Muscle of leg (tissue), 11 donors: ENCODE data around the gene DNAH14. TPM values are rescaled to one million over a fixed set of nuclear protein-coding genes. Genes with fewer than 3 reads are reported as not detected.

ENCODE experiments used
- DNase-seq: peaks from one replicate; pipeline ENCODE4 v3.0.0; 2013
- H3K27ac ChIP-seq: one replicate; pipeline ENCODE4 v1.5.1; 2013; ENCODE audit warnings: mild to moderate bottlenecking, low read length, control low read depth
- H3K27me3 ChIP-seq: one replicate; pipeline ENCODE4 v1.6.1; 2013; ENCODE audit warnings: low read length; ENCODE audit not compliant: control insufficient read depth, insufficient read depth
- H3K36me3 ChIP-seq: one replicate; pipeline ENCODE4 v1.6.1; 2013; ENCODE audit warnings: low read length; ENCODE audit not compliant: control insufficient read depth, insufficient read depth
- H3K4me1 ChIP-seq: one replicate; pipeline ENCODE4 v1.6.1; 2013; ENCODE audit warnings: low read length; ENCODE audit not compliant: control insufficient read depth, insufficient read depth
- H3K4me3 ChIP-seq: one replicate; pipeline ENCODE4 v1.5.1; 2013; ENCODE audit warnings: low read length, control low read depth
- H3K9me3 ChIP-seq: replicated peaks from 2 replicates; pipeline ENCODE4 v1.6.1; 2013; ENCODE audit warnings: low read depth, low read length; ENCODE audit not compliant: control insufficient read depth
- WGBS: methylation state at CpG from one replicate; pipeline ENCODE4 v1.1.5; 2013; ENCODE audit warnings: missing lambda C conversion rate; ENCODE audit not compliant: insufficient coverage; 5-methylcytosine and 5-hydroxymethylcytosine counted together
- polyA plus RNA-seq, 8 donors: library from polyadenylated mRNA; unstranded; fragments of 120-200 nt; gene quantifications; one replicate each; pipeline versions ENCODE4 v1.2.1 to v1.2.3, GENCODE V29; 2013; ENCODE audit warnings: inconsistent platforms in 1 of 8, low replicate concordance in 1 of 8; ENCODE audit not compliant: insufficient read length in 8 of 8, insufficient read depth in 1 of 8
- total RNA-seq: library from RNA; stranded (reverse); fragments of 120-200 nt; gene quantifications from one replicate; pipeline ENCODE4 v1.2.4, GENCODE V29; 2013

Gene DNAH14
- total and polyA plus RNA-seq, 9 donors, result 4.3 to 24.6 (median 6.2) TPM

DNA sequence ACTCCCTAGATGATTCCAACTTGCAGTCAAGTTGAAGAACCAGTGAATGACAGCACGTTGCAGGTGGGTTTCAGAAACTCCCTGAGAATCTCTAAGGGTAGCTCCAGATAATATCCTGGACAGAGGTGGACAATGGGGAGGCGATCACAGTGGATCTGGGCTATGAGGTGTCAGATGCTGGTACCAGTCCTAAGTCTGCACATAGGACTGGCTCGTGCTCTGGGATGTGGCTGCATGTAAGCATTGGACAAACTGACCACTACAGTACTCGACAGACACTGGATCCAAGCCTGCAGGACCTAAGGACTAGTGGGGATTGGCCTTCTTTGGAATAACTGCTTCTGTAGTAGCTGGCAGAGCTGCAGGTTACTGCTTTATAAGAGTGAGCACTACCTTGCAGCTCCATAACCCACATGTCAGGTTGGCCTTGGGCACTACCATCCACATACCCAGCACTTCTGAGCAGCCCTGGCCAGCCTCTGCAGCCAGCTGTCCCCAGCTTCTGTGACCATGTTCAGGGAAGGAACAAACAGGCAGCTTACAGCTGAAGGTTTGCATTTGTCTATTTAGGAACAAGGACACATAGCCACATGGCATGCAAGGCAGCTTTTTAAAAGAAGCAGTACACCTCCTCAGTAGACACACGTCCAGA lies 33.2 kb upstream of the DNAH14 start:
- no peaks in the 10 kb centered on the region for H3K27me3 ChIP-seq
- H3K27ac ChIP-seq, result no peak overlapping the region
- H3K36me3 ChIP-seq, result no peaks in the 10 kb centered on the region
- WGBS, result 79% methylated on average over 4 of the region's 5 CpGs
- no peak for DNase-seq
- no peaks in the 10 kb centered on the region for H3K4me1 ChIP-seq
- H3K9me3 ChIP-seq, result no peaks in the 10 kb centered on the region
- no peak overlapping the region for H3K4me3 ChIP-seq

DNA sequence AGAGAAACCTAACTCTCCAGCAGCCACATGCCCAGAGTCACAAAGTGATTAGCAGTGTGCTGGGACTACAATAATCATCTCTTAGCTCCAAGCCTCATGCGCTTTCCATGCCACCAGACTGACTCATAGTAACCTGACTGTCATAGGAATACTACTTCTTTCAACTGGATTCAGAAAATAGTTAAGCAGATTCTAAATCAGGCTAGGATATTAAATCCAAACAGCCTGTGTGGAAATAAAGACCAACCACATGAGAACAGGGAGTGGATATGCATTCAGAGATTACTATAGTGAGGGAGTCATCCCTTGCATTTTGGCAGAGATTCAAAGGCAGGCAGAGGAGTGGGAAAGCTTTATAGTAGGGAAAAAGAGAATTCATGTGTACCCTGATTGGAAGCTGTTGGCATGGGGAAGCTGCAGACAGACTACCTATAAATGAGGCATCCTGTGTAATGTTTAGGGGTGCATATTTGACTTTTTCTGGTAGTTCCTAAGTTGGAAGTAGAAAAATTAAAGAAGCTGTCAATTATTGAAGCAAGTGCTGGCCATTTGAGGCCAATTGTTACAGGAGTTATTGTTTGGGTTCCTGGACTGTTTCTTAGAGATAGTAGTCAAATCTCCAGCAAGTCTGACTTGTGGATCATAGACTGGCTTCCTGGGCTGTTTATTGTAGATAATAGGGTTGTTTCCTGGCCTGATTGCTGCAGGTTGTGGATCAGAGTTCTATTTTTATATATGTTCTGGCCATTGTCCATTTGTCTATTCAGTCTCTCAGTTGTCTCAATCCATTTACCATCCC lies 31.7 kb upstream of the DNAH14 start:
- no peaks in the 10 kb centered on the region for H3K9me3 ChIP-seq
- no peak overlapping the region for H3K27ac ChIP-seq
- WGBS, result 100% methylated on average over 1 of the region's 1 CpG

DNA sequence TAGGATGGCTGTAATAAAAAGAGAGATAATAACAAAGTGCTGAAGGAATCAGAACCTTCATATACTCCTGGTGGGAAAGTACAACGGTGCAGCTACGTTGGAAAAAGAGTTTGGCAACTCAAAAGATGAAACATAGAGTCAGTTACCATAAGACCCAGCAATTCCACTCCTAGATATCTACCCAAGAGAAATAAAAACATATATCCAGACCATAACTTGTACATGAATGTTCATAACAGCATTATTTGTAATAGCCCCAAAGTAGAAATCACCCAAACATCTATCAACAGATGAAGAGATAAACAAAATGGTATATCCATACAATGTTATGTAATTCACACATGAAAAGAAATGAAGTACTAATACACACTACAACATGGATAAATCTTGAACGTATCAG lies 30.5 kb upstream of the DNAH14 start:
- no peaks in the 10 kb centered on the region for H3K9me3 ChIP-seq
- H3K4me3 ChIP-seq, result no peak overlapping the region
- no CpG with 5 or more reads among the region's 3 CpGs for WGBS
- no peak overlapping the region for H3K27ac ChIP-seq
- no peaks in the 10 kb centered on the region for H3K36me3 ChIP-seq
- H3K27me3 ChIP-seq, result no peaks in the 10 kb centered on the region
- DNase-seq, result no peak
- H3K4me1 ChIP-seq, result no peaks in the 10 kb centered on the region

More for the DNA sequence above, 31.7 kb upstream of the DNAH14 start:
- no peaks in the 10 kb centered on the region for H3K4me1 ChIP-seq
- no peak overlapping the region for H3K4me3 ChIP-seq
- H3K27me3 ChIP-seq, result no peaks in the 10 kb centered on the region
- H3K36me3 ChIP-seq, result no peaks in the 10 kb centered on the region
- DNase-seq, result no peak

DNA sequence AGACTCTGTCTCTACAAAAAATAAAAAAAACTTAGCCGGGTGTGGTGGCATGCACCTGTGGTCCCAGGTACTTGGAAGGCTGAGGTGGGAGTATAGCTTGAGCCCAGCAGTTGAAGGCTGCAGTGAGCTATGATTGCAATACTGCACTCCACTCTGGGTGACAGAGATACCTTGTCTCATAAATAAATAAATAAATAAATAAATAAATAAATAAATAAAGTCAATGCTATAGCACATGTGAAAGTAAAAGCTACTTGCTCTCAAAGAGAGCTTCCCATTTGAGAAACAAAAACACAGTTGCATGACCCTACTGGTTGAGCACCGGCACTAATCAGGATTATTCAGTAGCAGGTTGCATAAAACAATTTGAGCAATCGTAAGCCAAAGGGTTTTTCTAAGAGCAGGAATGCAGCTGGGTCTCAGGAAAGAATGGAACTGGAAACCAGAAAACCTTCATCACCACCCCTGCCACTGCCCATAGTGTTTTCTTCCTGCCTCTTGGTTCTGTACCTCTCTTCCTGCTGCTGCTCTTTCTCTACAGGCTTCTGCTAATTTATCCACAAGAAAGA lies 29.3 kb upstream of the DNAH14 start:
- Histone ChIP-seq H3K27ac (no peak overlapping the region), H3K4me1 (no peaks in the 10 kb centered on the region), H3K27me3 (no peaks in the 10 kb centered on the region), H3K36me3 (no peaks in the 10 kb centered on the region), H3K9me3 (no peaks in the 10 kb centered on the region), H3K4me3 (no peak overlapping the region)
- peak; percentile 16 for DNase-seq
- 82% methylated on average over 3 of the region's 3 CpGs for WGBS

DNA sequence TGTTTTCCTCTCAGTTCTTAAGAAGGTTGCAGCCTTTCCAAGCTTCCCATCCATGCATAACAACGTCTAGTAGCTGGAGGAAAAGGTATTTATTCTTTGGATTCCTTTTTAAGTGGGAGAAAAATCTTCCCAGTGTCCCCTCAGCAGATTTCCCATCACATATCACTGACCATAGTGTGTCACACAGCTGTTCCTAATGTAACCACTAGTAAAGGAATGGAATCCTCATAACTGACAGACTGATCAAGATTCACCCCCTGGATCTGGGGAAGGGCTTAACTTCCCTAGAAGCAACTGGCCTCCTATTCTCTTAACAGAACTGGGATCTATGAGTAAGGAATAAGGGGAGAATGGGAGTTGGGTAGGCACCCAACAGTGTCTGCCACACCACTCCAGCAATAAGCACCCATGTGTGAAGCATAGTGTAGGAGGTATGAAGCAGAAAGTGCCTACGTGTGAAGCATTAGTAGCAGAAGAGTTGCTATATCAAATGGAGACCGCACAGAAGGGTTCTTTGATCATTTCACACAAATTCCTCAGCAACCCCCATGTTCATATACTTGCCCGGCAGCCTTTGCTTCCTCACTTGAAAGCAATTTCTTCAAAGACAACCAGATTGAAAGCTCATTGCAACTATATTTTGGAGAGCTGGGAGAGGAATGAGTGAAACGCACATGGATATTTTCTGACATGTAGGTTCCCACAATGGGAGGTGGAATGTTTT lies 28.2 kb upstream of the DNAH14 start:
- no peaks in the 10 kb centered on the region for H3K36me3 ChIP-seq
- no peaks in the 10 kb centered on the region for H3K9me3 ChIP-seq
- H3K4me1 ChIP-seq, result no peaks in the 10 kb centered on the region
- no peak overlapping the region for H3K4me3 ChIP-seq
- H3K27me3 ChIP-seq, result no peaks in the 10 kb centered on the region
- WGBS, result no CpG with 5 or more reads among the region's 5 CpGs
- DNase-seq, result no peak
- H3K27ac ChIP-seq, result no peak overlapping the region

DNA sequence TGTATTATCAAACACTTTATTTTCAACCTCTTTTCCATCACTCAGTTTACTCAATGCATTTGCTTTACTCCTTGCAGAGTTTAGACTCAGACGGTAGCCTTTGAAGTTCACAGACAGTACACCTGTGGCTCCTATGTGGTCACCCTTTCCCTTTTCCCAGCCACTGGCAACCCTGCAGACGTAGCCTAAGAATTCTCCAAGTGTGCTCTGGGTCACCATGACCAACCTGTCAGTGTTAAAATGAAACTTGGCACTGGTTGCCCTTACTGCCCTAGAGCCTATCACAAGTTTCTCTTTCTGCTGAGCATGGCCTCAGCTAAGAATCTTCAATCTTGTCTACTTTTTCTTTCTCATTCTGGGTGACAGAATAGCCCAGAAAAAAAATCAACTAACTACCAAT lies 25.5 kb upstream of the DNAH14 start:
- no peaks in the 10 kb centered on the region for H3K4me1 ChIP-seq
- no peaks in the 10 kb centered on the region for H3K36me3 ChIP-seq
- H3K9me3 ChIP-seq, result no peaks in the 10 kb centered on the region
- 69% methylated on average over 2 of the region's 2 CpGs for WGBS
- no peaks in the 10 kb centered on the region for H3K27me3 ChIP-seq
- no peak overlapping the region for H3K4me3 ChIP-seq
- H3K27ac ChIP-seq, result no peak overlapping the region
- DNase-seq, result no peak

DNA sequence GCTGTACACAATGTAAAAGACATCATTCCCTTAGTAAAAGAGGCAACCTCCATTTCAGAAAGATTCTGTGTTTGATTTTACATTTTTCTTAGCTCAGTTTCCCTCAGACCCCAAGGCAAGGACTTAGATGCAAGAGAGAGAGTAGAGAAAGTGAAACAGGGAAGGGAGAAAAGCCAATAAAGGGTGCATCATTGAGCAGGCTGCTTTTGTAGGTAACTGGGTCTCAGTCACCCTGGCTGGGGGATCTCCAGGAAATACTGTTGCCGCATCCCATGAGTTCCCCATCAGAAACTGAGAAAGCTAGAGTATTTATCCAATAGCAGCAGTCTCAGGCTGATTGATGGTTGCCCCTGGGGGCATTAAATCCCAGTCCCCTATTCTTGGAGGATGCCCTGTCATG lies 23.1 kb upstream of the DNAH14 start:
- Histone ChIP-seq H3K4me3 (no peak overlapping the region), H3K27me3 (no peaks in the 10 kb centered on the region), H3K4me1 (no peaks in the 10 kb centered on the region), H3K9me3 (peaks cover 6% of the 10 kb centered on the region), H3K36me3 (no peaks in the 10 kb centered on the region), H3K27ac (no peak overlapping the region)
- no peak for DNase-seq
- WGBS, result no CpG with 5 or more reads among the region's 1 CpG

DNA sequence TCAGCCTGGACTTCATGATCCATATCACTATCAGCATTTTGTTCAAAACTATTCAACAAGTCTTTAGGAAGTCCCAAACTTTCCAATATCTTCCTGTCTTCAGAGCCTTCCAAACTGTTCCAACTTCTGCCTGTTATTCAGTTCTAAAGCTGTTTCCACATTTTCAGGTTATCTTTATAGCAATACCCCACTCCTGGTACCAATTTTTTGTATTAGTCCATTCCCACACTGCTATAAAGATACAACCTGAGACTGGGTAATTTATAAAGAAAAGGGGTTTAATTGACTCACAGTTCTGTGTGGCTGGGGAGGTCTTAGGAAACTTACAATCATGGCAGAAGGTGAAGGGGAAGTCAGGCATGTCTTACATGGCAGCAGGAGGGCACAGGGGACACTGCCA lies 18.3 kb upstream of the DNAH14 start:
- Histone ChIP-seq H3K4me3 (no peak overlapping the region), H3K9me3 (peaks cover 10% of the 10 kb centered on the region), H3K4me1 (no peaks in the 10 kb centered on the region), H3K27ac (no peak overlapping the region), H3K27me3 (no peaks in the 10 kb centered on the region), H3K36me3 (no peaks in the 10 kb centered on the region)
- no peak for DNase-seq

DNA sequence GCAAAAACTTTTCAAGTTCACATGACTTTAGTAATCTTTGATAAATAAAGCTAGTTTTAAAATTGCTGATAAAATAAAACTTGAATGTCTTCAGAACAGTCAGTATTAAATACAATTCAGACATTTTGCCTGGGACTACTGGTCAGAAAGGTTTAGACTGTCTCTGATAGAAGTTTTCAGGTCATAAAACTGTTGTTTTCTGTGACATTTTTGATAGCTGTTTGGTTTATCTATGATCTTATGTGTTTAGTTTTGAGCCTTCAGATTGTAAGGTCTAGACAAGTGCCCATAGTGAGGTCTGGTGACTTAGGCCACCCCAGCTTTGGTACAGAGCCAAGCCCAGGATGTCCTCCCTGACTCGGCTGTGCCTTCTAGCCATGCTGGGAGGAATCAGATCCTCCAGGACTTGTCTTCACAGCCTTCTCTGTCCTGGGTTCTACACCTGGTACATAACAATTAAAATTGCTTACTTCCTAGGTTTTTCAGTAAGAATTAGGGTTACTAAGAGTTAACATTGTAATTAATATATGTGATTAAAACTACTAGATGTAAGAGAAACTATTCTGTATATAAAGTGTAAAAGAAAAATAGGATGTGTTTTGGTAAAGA lies 15.1 kb upstream of the DNAH14 start:
- H3K27me3 ChIP-seq, result no peaks in the 10 kb centered on the region
- no peak overlapping the region for H3K4me3 ChIP-seq
- H3K36me3 ChIP-seq, result no peaks in the 10 kb centered on the region
- no peak for DNase-seq
- 100% methylated on average over 1 of the region's 1 CpG for WGBS
- no peaks in the 10 kb centered on the region for H3K4me1 ChIP-seq
- peaks cover 10% of the 10 kb centered on the region for H3K9me3 ChIP-seq
- no peak overlapping the region for H3K27ac ChIP-seq

DNA sequence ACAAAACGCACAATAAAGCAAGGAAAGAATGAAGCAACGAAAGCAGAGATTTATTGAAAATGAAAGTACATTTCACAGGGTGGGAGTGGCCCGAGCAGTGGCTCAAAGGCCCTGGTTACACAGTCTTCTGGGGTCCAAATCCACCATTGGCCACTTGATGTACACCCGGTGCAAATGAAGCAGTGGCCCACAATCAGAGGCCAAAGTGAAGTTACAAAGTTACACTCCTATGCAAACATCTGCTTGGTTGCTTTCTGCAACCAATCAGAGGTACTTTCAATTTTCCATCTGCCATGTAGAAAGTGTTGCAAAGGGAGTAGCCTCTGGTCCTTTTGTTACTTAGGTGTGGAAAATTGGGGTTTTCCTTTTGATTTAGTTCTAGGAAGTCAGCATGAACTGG lies 10.0 kb upstream of the DNAH14 start:
- Histone ChIP-seq H3K4me1 (no peaks in the 10 kb centered on the region), H3K9me3 (peaks cover under 1% of the 10 kb centered on the region), H3K36me3 (no peaks in the 10 kb centered on the region), H3K27me3 (no peaks in the 10 kb centered on the region), H3K27ac (no peak overlapping the region), H3K4me3 (no peak overlapping the region)
- DNase-seq, result no peak
- WGBS, result 84% methylated on average over 3 of the region's 4 CpGs
